Left lobe of liver (tissue), 1 donor: ENCODE data around the gene ATP11A. TPM values are rescaled to one million over a fixed set of nuclear protein-coding genes. Genes with fewer than 3 reads are reported as not detected.

Experiments
- total RNA-seq: library from RNA; stranded (reverse); gene quantifications from one replicate; pipeline ENCODE4 v1.2.1, GENCODE V29; 2021
- donor health status: DM: no; HTN: yes; CAD: no.

Gene ATP11A
- total RNA-seq, 1 donor from 2014 or later, result 36.0 TPM

Other genes with a start within 250 kb of the ATP11A start
- gene TUBGCP3, start 101.9 kb upstream of the ATP11A start, total RNA-seq, result 18.8 TPM